GM10266 (cell line): ENCODE measurements around the gene TACC3.
"Not testable (repeated sequence)": the region's sequence is repeated elsewhere in the genome, so short reads cannot be mapped to it uniquely, and the experiment has no call there.

Experiments used
- DNase-seq: peaks from one replicate; pipeline ENCODE4 v3.0.0; 2012; ENCODE audit errors: extremely low spot score
- CTCF ChIP-seq: IDR thresholded peaks from 2 replicates; pipeline ENCODE4 v1.5.1; 2012; ENCODE audit warnings: mild to moderate bottlenecking, low read depth; ENCODE audit not compliant: control insufficient read depth, insufficient read depth; ENCODE audit errors: missing control alignments

The TACC3 gene

GRCh38 chr4:1686440-1687036 is 34.8 kb upstream of the TACC3 start:
- TF ChIP-seq CTCF: no peak
- DNase-seq: no peak

DNA sequence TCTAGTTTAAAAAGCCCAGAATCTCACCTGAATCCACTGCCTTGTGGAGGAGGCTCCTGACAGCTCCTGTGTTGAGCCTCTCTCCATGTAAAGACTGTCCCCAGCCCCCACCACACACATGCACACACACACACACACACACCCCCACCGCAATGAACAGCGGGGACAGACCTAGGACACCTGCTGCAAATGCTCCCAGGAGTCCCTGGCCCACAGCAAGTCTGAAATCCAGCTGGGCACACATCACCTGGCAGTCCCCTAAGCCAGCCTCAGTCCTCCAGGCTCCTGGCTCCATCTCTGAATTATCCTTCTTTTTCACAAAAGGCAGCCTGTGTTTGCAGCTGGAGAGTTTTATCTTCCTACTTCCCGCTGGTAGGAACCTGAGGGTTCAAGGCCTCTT is 30.6 kb upstream of the TACC3 start:
- no peak for TF ChIP-seq CTCF
- no peak for DNase-seq

DNA sequence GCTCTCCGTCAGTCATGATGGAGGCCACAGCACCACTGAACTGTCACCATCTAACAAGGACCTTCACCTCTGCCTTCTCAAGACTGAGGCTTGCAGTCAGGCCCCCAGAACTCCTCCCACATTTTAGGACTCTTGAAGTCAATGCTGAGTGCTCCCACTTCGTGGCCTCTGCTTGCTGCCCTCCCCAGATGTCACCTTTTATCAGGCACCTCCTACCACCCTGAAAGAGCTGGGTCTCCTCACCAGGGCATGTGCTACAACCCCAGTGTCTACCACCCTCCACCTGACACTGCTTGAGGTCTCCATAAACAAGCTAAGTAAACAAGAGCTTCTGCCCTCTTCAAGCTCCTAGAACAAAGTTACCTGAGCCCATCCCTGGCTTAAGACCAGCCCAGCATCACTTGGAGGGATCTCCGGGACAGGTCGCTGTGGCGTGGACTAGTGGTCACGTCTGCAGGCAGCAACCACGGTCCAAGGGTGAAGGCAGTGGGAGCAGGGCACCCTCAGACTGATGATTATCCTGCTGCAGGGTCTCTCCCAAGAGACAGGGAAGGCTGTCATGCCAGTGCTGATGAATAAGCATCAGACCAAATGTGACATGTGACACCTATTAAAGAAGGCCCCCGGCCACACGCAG is 29.5 kb upstream of the TACC3 start:
- no peak for TF ChIP-seq CTCF

DNA sequence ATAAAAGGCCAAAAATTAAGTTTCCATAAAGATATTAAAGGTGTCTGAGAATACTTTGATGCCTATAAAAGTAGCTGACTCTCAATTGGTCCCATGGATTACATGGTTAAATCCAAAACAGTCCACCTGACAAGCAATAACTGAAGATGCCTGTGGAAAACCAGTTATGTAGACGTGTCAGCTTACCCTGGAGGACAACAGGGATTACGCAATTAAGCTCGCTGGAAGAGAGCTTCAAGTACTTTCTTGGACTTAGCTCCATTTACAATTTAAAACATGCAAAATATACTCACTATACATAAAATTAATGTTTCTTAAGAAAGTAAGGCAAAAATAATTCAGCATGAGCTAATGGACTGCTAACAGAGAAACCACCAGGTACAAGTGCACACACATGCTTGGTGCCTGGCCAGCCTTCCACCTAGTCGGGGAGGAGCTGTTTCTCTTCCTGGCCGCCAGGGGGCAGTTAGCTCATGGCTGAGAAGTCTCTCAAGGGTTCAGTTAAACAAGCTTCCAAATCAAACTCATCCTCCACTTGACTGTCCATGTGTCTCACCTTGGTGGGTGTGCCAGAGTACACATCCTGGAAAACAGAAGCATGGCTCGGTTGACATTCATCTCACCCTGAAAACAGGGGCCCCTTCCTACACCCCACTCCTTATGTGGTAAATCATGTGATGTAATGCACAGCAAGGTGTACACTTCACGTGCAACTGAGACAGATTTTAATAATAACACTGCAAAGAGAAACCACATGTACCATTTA is 28.0 kb upstream of the TACC3 start:
- peak; percentile 78 for DNase-seq
- TF ChIP-seq CTCF: peak; percentile 91

More for the DNA sequence above, 29.5 kb upstream of the TACC3 start:
- DNase-seq: no peak

- no peak for TF ChIP-seq CTCF
- no peak for DNase-seq
These were observed 25.4 kb upstream of the TACC3 start for GRCh38 chr4:1695913-1696312.

DNA sequence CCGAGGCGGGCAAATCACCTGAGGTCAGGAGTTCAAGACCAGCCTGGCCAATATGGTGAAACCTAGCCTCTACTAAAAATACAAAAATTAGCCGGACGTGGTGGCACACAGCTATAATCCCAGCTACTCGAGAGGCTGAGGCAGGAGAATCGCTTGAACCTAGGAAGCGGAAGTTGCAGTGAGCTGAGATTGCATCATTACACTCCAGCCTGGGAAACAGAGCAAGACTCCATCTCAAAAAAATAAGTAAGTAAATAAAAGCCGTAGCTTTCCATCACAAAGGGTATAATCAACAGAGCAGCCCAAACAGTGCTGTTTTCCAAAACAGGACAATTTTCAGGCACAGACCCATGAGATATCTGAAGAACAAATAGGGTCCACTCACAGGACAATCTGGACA is 19.6 kb upstream of the TACC3 start:
- not testable (repeated sequence) for DNase-seq

DNA sequence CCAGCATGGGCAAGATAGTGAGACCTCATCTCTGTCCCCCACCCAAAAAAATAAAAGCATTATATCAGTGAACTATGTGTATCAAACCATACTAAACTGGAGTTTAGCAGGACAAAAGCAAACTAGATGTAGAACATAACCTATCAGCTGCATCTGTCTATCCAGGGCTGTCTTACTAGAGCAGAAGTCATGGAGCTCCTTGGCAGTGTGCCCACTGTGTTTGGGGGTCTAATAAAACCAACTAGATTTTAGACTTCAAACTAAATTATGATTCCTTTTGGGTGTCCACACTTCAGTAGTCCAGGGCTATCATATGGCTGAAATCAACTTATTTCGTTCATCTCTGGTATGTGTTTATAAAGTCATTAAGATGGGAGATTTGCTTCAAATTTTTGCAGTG is 17.5 kb upstream of the TACC3 start:
- DNase-seq: no peak
- TF ChIP-seq CTCF: no peak
